Measurements from ENCODE around the gene CPNE2. TPM values are rescaled to one million over a fixed set of nuclear protein-coding genes. Genes with fewer than 3 reads are reported as not detected.

Gene CPNE2
- polyA plus RNA-seq, 1 donor (not counting 4 experiments of a cell fraction or from before 2014, with no cell fraction given): 26.5 TPM

DNA sequence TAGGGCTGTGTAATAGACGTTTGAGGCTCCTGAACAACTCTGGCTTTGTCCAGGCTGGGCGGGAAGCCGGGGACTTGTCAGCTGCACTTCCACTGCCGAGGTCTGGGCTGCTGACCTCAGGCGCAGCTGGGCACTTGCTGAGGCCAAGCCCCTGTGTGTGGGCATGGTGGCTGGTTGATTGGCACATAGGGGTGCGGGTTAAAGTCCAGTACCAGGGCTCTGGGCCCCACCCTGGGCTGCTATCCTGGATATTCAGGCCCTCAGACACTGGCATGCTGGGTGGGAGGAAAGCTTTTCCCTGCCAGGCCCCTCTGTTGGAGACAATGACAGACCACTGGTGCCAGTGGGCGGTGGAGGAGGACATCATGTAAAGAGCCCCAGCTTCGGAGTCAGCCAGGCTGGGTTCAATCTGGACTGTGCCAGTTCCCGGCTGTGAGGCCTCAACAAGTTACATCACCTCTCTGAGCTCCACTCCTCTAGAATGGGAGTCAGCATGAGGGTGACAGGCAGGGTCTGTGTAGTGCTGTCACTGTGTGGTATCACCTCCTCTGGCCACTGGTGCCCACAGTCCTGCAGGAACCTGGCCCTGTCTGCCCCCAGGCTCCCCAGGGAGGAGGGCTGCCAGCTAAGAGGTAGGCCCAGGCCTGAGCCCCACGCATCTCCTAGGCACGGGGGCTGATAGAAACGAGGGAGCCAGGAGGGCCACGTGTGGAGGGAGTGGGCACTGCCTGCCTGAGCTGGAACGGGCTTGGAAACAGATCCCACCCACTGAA lies 51.0 kb downstream of the CPNE2 start:
- H3K4me3 ChIP-seq (ENCODE audit: control insufficient read depth in 2 of 3, extremely low read depth in 1 of 3, insufficient read depth in 2 of 3, low read depth in 1 of 3, low read length in 3 of 3): no peak overlapping the region
- no peaks in the 10 kb centered on the region for H3K36me3 ChIP-seq (ENCODE audit: control insufficient read depth in 2 of 2, extremely low read depth in 1 of 2, insufficient read depth in 2 of 2, low read length in 2 of 2)
- peaks cover 2% of the 10 kb centered on the region for H3K9me1 ChIP-seq (ENCODE audit: control insufficient read depth, extremely low read depth, insufficient read depth, low read length)
- H3K79me2 ChIP-seq (ENCODE audit: control insufficient read depth, insufficient read depth, low read length): no peaks in the 10 kb centered on the region
- no peak overlapping the region for H3K4me2 ChIP-seq (ENCODE audit: control insufficient read depth, extremely low read depth, insufficient read depth, low read depth, low read length)
- DNase-seq (ENCODE audit: low read depth, low spot score): no peak
- H3K9ac ChIP-seq (ENCODE audit: control insufficient read depth, extremely low read depth, insufficient read depth, low read length): no peak overlapping the region
- H2AFZ ChIP-seq (ENCODE audit: control insufficient read depth, low read length): no peak overlapping the region
- TF ChIP-seq, protein P1, sequence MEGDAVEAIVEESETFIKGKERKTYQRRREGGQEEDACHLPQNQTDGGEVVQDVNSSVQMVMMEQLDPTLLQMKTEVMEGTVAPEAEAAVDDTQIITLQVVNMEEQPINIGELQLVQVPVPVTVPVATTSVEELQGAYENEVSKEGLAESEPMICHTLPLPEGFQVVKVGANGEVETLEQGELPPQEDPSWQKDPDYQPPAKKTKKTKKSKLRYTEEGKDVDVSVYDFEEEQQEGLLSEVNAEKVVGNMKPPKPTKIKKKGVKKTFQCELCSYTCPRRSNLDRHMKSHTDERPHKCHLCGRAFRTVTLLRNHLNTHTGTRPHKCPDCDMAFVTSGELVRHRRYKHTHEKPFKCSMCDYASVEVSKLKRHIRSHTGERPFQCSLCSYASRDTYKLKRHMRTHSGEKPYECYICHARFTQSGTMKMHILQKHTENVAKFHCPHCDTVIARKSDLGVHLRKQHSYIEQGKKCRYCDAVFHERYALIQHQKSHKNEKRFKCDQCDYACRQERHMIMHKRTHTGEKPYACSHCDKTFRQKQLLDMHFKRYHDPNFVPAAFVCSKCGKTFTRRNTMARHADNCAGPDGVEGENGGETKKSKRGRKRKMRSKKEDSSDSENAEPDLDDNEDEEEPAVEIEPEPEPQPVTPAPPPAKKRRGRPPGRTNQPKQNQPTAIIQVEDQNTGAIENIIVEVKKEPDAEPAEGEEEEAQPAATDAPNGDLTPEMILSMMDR (optimal IDR thresholded peaks at IDR 0.05 in 1 of 3, IDR thresholded peaks at IDR 0.05 in 1 of 3, conservative IDR thresholded peaks at IDR 0.05 in 1 of 3; ENCODE audit: extremely low read depth in 1 of 3, insufficient read depth in 2 of 3, low read length in 3 of 3): no peak
- TF ChIP-seq EZH2 (IDR thresholded peaks at IDR 0.05; ENCODE audit: low read length): no peak
- peaks cover 25% of the 10 kb centered on the region for H3K4me1 ChIP-seq (ENCODE audit: control insufficient read depth, extremely low read depth, insufficient read depth, low read length)
- no peaks in the 10 kb centered on the region for H3K27me3 ChIP-seq (ENCODE audit: control insufficient read depth, extremely low read depth, insufficient read depth, low read length)
- dilution Hi-C loops (cut with MboI; ENCODE audit: extremely low pct_ligation_motif_present, low sequenced_read_pairs): no loop called here
- no peak for FAIRE-seq
- H4K20me1 ChIP-seq (ENCODE audit: control insufficient read depth, extremely low read depth, insufficient read depth, low read length): no peaks in the 10 kb centered on the region
- no peak overlapping the region for H3K27ac ChIP-seq (ENCODE audit: control insufficient read depth, insufficient read depth, low read length)
- H3K9me3 ChIP-seq (ENCODE audit: control insufficient read depth, low read depth, low read length): no peaks in the 10 kb centered on the region

DNA sequence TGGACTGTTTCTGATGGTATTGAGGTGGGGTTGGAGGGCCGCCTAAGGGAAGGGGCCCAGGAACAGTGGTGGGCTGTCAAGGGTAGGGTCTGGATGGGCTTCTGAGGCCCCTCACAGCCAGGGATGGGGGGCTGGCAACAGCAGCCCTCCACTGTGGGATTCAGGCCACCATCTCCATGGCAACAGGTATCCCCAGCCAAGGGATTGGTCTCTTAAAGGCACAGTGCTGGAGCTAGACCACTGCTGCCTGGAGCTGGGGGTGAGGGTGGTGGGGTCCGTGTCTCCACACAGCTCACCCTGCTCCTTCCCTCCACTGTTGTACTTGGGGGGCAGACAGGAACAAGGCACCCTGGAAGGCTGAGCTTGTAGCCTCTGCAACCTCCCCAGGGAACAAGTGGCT lies 51.6 kb downstream of the CPNE2 start:
- Histone ChIP-seq H3K4me3 (ENCODE audit: control insufficient read depth in 2 of 3, extremely low read depth in 1 of 3, insufficient read depth in 2 of 3, low read depth in 1 of 3, low read length in 3 of 3) (no peak overlapping the region), H3K9me3 (ENCODE audit: control insufficient read depth, low read depth, low read length) (no peaks in the 10 kb centered on the region), H3K4me1 (ENCODE audit: control insufficient read depth, extremely low read depth, insufficient read depth, low read length) (peaks cover 26% of the 10 kb centered on the region), H3K9me1 (ENCODE audit: control insufficient read depth, extremely low read depth, insufficient read depth, low read length) (peaks cover 5% of the 10 kb centered on the region), H3K27ac (ENCODE audit: control insufficient read depth, insufficient read depth, low read length) (no peak overlapping the region), H3K4me2 (ENCODE audit: control insufficient read depth, extremely low read depth, insufficient read depth, low read depth, low read length) (no peak overlapping the region), H3K27me3 (ENCODE audit: control insufficient read depth, extremely low read depth, insufficient read depth, low read length) (no peaks in the 10 kb centered on the region), H3K79me2 (ENCODE audit: control insufficient read depth, insufficient read depth, low read length) (no peaks in the 10 kb centered on the region), H4K20me1 (ENCODE audit: control insufficient read depth, extremely low read depth, insufficient read depth, low read length) (no peaks in the 10 kb centered on the region), H3K36me3 (ENCODE audit: control insufficient read depth in 2 of 2, extremely low read depth in 1 of 2, insufficient read depth in 2 of 2, low read length in 2 of 2) (peaks cover 0 to 3% of the 10 kb centered on the region in 2 experiments), H3K9ac (ENCODE audit: control insufficient read depth, extremely low read depth, insufficient read depth, low read length) (no peak overlapping the region), H2AFZ (ENCODE audit: control insufficient read depth, low read length) (no peak overlapping the region)
- FAIRE-seq (no peak), DNase-seq (ENCODE audit: low read depth, low spot score) (no peak)
- dilution Hi-C loops (cut with MboI; ENCODE audit: extremely low pct_ligation_motif_present, low sequenced_read_pairs): no loop called here
- TF ChIP-seq, protein P1 (optimal IDR thresholded peaks at IDR 0.05 in 1 of 3, IDR thresholded peaks at IDR 0.05 in 1 of 3, conservative IDR thresholded peaks at IDR 0.05 in 1 of 3; ENCODE audit: extremely low read depth in 1 of 3, insufficient read depth in 2 of 3, low read length in 3 of 3): no peak
- TF ChIP-seq EZH2 (IDR thresholded peaks at IDR 0.05; ENCODE audit: low read length): no peak

Measured in keratinocyte (primary cell).